Measurements from ENCODE around the gene AP1S2. TPM values are rescaled to one million over a fixed set of nuclear protein-coding genes. Genes with fewer than 3 reads are reported as not detected.

AP1S2 gene
- total RNA-seq, 1 experiment from 2014 or later = 208 TPM

- H3K27ac ChIP-seq = no peak overlapping the region
- H3K27me3 ChIP-seq (replicated peaks) = no peaks in the 10 kb centered on the region
- no peaks in the 10 kb centered on the region for H3K9me3 ChIP-seq (replicated peaks)
- H3K4me3 ChIP-seq = no peak overlapping the region
- H3K4me1 ChIP-seq (replicated peaks) = peaks cover 11% of the 10 kb centered on the region
- peaks cover 14% of the 10 kb centered on the region for H3K36me3 ChIP-seq
- no peak for DNase-seq (ENCODE audit: low read depth in 1 of 2, low spot score in 2 of 2)
These were observed 41.2 kb downstream of the AP1S2 start for GRCh38 chrX:15813416-15813815.

DNA sequence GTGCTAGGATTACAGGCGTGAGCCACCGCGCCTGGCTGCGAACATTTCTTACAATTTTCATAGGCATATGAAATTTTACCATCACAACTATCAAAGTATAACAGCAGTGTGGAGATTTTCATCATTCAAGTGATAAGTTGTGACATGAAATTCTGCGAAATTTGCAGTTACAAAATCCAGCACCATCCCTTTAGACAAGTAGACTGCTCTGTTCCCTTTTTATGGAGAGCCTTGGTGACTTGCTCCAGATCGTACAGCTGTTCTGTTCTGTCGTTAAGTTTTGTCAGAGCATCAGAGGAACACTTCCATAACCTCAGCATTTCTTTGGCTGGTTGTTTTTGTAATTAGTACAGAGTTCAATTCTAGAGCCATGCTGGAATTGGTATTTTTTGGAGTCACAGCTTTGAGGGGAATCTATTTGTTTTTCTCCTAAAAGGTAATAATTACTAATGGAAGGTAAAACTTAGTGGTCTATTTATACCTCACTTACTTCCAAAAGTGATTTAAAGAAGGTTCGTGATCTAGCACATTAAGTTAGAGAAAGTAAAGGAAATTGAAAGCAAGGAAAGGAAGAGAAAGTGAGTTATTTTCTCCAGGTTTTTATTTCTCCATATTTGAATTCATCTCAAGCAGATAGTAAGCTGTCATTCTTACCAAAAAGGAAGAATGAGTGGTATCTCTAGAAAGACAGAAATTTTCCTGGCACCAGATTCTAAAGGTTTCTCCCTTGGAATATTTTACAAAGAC is 42.2 kb downstream of the AP1S2 start:
- H3K27me3 ChIP-seq (replicated peaks) = no peaks in the 10 kb centered on the region
- DNase-seq (ENCODE audit: low read depth in 1 of 2, low spot score in 2 of 2) = no peak
- peaks cover 11% of the 10 kb centered on the region for H3K4me1 ChIP-seq (replicated peaks)
- H3K4me3 ChIP-seq = no peak overlapping the region
- peaks cover 11% of the 10 kb centered on the region for H3K36me3 ChIP-seq
- no peaks in the 10 kb centered on the region for H3K9me3 ChIP-seq (replicated peaks)
- H3K27ac ChIP-seq = no peak overlapping the region

GRCh38 chrX:15808254-15808653 is 46.4 kb downstream of the AP1S2 start:
- Histone ChIP-seq H3K4me3 (no peak overlapping the region), H3K27ac (no peak overlapping the region), H3K27me3 (replicated peaks) (no peaks in the 10 kb centered on the region), H3K4me1 (replicated peaks) (no peaks in the 10 kb centered on the region), H3K36me3 (0 out of 2 replicates have a peak, but pooled peaks cover 3% of the 10 kb centered on the region), H3K9me3 (replicated peaks) (no peaks in the 10 kb centered on the region)
- no peak for DNase-seq (ENCODE audit: low read depth in 1 of 2, low spot score in 2 of 2)

DNA sequence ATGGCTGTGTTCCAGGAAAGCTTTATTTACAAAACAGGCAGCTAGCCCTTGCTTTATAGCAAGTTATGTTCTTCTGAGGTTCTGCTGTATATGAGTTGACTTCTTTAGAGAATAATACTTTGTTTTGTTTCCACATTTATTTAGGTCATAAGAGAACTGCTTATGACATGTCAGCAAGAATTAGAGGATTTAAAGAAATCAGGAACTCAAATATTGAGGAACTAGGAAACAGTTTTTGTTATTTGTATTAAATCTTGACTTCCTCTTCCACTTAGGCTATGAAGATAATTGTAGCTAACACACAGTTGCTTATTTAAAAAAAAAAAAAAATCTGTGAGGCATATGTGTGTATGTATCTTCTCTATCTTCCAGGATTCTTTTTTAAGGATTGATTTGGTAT is 50.0 kb downstream of the AP1S2 start:
- DNase-seq (ENCODE audit: low read depth in 1 of 2, low spot score in 2 of 2) = no peak
- H3K27me3 ChIP-seq (replicated peaks) = no peaks in the 10 kb centered on the region
- H3K36me3 ChIP-seq = no peaks in the 10 kb centered on the region
- H3K9me3 ChIP-seq (replicated peaks) = no peaks in the 10 kb centered on the region
- no peak overlapping the region for H3K27ac ChIP-seq
- no peaks in the 10 kb centered on the region for H3K4me1 ChIP-seq (replicated peaks)
- H3K4me3 ChIP-seq = no peak overlapping the region

DNA sequence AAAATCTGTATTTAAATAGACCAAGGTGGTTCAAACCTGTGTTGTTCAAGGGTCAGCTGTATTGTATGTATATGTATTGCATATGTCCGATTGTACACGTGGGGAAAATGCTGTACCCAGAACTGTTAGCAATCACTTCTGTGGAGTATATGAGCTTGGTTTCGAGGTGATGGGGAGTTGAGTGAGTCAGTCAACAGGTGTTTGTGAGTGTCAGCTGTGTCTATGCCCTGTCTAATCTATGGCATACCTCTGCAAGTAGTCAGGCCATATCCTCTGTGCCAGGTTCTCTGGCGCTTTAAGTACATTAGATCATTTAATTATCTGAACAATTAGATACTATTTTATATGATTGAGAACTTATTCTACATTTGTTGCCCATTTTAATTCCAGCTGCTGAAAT is 56.9 kb downstream of the AP1S2 start:
- Histone ChIP-seq H3K27ac (no peak overlapping the region), H3K27me3 (replicated peaks) (no peaks in the 10 kb centered on the region), H3K36me3 (0 out of 2 replicates have a peak, but pooled peaks cover 1% of the 10 kb centered on the region), H3K4me3 (no peak overlapping the region), H3K4me1 (replicated peaks) (no peaks in the 10 kb centered on the region), H3K9me3 (replicated peaks) (no peaks in the 10 kb centered on the region)
- DNase-seq (ENCODE audit: low read depth in 1 of 2, low spot score in 2 of 2) = no peak

- Histone ChIP-seq H3K4me3 (peak overlapping the region; percentile 75), H3K36me3 (peaks cover 2% of the 10 kb centered on the region; the same call in 1 of the 2 replicates), H3K4me1 (replicated peaks) (no peaks in the 10 kb centered on the region; the same call in 1 of the 2 replicates), H3K27ac (peak overlapping the region; percentile 9; the same call in 1 of the 2 replicates), H3K9me3 (replicated peaks) (no peaks in the 10 kb centered on the region), H3K27me3 (replicated peaks) (no peaks in the 10 kb centered on the region)
- no peak for DNase-seq (ENCODE audit: low read depth in 1 of 2, low spot score in 2 of 2)
These were observed 63.8 kb downstream of the AP1S2 start for GRCh38 chrX:15790769-15791290.

GRCh38 chrX:15789979-15790768 is 64.4 kb downstream of the AP1S2 start, which contains the start of gene ZRSR2:
TSS of gene ZRSR2 (plus strand) at chrX:15790484. CDS start at chrX:15790496, 12 bp downstream.
- H3K27ac ChIP-seq = peak within 1 kb of the TSS; percentile 9; the same call in 1 of the 2 replicates
- no peaks in the 10 kb centered on the region for H3K9me3 ChIP-seq (replicated peaks)
- peak; percentile 71 to 73 for DNase-seq (ENCODE audit: low read depth in 1 of 2, low spot score in 2 of 2)
- H3K4me1 ChIP-seq (replicated peaks) = no peaks in the 10 kb centered on the region; the same call in 1 of the 2 replicates
- no peaks in the 10 kb centered on the region for H3K27me3 ChIP-seq (replicated peaks)
- H3K36me3 ChIP-seq = peaks cover 2% of the 10 kb centered on the region; the same call in 1 of the 2 replicates
- peak within 1 kb of the TSS; percentile 75 for H3K4me3 ChIP-seq

DNA sequence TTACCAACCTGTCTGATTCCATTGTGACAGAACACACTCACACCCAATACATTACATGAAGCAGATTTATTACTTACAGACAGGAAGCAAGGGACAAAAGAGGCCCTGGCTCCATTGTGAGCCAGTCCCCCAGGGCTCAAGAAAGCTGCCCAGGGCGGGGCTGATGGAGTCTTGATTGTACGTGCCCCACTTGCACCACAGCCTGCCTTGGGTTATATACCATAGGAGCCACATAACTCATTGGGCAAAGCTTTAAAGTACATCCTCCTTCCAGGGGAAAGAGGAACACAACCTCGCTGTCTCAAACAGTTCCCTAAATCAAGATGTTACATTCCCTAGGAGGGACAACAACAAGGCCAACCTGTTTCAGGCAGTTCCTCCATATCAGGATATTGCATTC is 67.7 kb downstream of the AP1S2 start:
- DNase-seq (ENCODE audit: low read depth in 1 of 2, low spot score in 2 of 2) = no peak
- H3K4me1 ChIP-seq (replicated peaks) = no peaks in the 10 kb centered on the region; the same call in 1 of the 2 replicates
- H3K27me3 ChIP-seq (replicated peaks) = no peaks in the 10 kb centered on the region
- no peak overlapping the region for H3K27ac ChIP-seq
- H3K36me3 ChIP-seq = no peaks in the 10 kb centered on the region; the same call in 1 of the 2 replicates
- H3K4me3 ChIP-seq = no peak overlapping the region
- no peaks in the 10 kb centered on the region for H3K9me3 ChIP-seq (replicated peaks)

GRCh38 chrX:15785176-15785750 is 69.3 kb downstream of the AP1S2 start:
- Histone ChIP-seq H3K27ac (no peak overlapping the region), H3K4me1 (replicated peaks) (no peaks in the 10 kb centered on the region; the same call in 1 of the 2 replicates), H3K27me3 (replicated peaks) (no peaks in the 10 kb centered on the region), H3K9me3 (replicated peaks) (no peaks in the 10 kb centered on the region), H3K36me3 (no peaks in the 10 kb centered on the region; the same call in 1 of the 2 replicates), H3K4me3 (no peak overlapping the region)
- DNase-seq (ENCODE audit: low read depth in 1 of 2, low spot score in 2 of 2) = no peak

DNA sequence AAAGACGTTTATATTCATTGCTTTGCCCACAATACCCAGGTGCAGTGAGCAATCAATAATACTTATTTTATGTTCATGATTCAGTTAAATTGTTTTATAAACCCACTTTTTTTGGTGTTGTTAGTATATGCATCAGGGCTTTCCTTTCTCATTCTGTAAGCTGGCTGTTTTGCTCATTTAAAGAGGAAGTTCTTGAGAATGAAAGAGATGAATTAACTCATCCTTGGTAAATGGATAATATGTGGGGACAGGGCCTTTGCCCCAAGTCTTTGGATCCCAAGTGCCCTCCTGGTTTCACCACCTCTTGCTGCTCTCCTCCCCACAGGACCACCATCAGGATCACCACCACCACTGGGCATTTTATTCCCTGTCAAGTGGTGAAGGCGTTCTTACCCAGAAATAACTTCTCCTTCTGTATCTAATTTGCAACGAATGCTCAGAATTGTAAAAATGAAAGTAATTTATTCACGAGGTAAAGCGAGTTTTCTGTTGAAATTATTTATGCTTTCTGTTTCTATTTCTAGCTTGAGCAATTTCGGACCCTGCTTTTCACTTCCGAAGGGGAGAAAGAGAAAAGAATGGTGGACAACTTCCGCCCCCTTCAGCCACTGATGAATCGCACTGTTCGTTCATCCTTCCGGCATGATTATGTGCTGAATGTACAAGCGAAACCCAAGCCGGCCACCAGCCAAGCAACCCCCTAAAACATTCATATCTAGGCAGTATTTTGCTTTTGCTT is 72.5 kb downstream of the AP1S2 start:
- no peak overlapping the region for H3K27ac ChIP-seq
- H3K4me3 ChIP-seq = no peak overlapping the region
- H3K27me3 ChIP-seq (replicated peaks) = no peaks in the 10 kb centered on the region
- no peaks in the 10 kb centered on the region for H3K9me3 ChIP-seq (replicated peaks)
- no peaks in the 10 kb centered on the region for H3K36me3 ChIP-seq
- H3K4me1 ChIP-seq (replicated peaks) = no peaks in the 10 kb centered on the region
- DNase-seq (ENCODE audit: low read depth in 1 of 2, low spot score in 2 of 2) = no peak

Data from SJSA1 (cell line).